Nephron progenitor cell (in vitro differentiated cells): ENCODE measurements around the gene ITGAV.

Experiments
- DNase-seq: peaks from one replicate; pipeline ENCODE4 v3.0.0; 2021
- H3K27ac Mint-ChIP-seq: 2 replicates; pipeline ENCODE4 v1.8.0; 2021; ENCODE audit warnings: mild to moderate bottlenecking, moderate library complexity, mixed read lengths
- H3K27me3 Mint-ChIP-seq: 2 replicates; pipeline ENCODE4 v1.8.0; 2021; ENCODE audit warnings: mild to moderate bottlenecking, low read depth, mixed read lengths; ENCODE audit not compliant: poor library complexity
- H3K36me3 Mint-ChIP-seq: 2 replicates; pipeline ENCODE4 v1.8.0; 2021; ENCODE audit warnings: low read depth, mixed read lengths
- H3K4me1 Mint-ChIP-seq: 2 replicates; pipeline ENCODE4 v1.8.0; 2021; ENCODE audit warnings: mixed read lengths
- H3K4me3 Mint-ChIP-seq: 2 replicates; pipeline ENCODE4 v1.8.0; 2021; ENCODE audit warnings: mild to moderate bottlenecking, moderate library complexity, mixed read lengths
- H3K9me3 Mint-ChIP-seq: 2 replicates; pipeline ENCODE4 v1.8.0; 2021; ENCODE audit warnings: mild to moderate bottlenecking, moderate library complexity, mixed read lengths
- CTCF ChIP-seq: fragments of 200-600 bp; sonication (generic); IDR thresholded peaks from 2 replicates; pipeline ENCODE4 v1.5.0; 2021; ENCODE audit warnings: antibody characterized with exemption

Gene ITGAV

DNA sequence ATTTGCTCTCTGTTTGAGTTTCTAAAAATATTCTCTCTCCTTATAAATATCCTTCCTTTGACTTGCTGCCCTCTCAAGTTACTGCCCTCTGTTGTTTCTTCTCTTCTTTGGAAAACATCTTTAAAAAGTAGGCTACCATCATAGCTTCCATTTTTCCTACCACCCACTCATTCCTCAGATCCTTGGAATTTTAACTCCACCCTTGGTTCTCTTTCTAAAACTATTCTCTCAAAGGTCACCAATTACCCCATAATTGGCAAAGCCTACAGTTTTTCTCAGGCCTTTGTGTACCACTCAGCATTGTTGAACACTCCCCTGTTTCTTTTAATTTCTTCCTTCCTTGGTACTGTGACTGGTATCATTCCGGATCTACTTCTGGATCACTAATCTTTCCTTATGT lies 43.0 kb upstream of the ITGAV start:
- no peaks in the 10 kb centered on the region for H3K4me1 Mint-ChIP-seq
- no peak overlapping the region for H3K4me3 Mint-ChIP-seq
- no peaks in the 10 kb centered on the region for H3K9me3 Mint-ChIP-seq
- no peak overlapping the region for H3K27ac Mint-ChIP-seq
- TF ChIP-seq CTCF: no peak
- no peaks in the 10 kb centered on the region for H3K27me3 Mint-ChIP-seq
- DNase-seq: no peak
- H3K36me3 Mint-ChIP-seq: no peaks in the 10 kb centered on the region

DNA sequence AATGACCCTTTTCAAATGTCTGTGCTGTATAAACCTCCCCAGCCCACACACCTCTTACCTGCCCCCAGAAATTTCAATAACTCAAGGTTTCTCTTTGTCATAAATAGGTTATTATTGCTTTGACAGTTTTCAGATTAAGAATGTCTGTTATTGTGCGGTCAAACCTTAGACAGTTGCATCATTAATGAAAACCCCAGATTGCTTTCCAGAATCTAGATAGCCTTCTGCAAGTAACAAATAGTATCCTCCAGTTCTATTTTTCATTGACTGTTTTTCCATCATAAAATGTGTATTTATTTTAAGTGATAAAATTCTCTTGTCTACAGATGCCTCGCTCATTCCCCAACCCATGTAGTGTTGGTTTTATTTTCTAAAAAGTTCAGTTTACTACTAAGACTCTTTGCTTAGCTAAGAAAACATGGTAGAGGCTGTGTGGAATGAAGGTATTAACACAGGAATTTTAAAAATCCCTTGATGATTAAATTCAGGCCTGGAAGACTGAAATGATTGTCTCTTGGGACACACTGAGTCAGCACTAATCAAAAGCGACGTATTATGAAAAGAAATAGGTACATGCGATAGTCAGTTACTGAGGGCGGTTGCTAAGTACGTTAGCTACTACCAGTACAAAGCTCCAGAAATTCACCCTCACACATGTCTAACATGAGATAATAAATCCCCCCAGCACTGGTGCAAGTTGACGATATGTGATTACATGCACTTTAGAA lies 38.4 kb upstream of the ITGAV start:
- Mint-ChIP-seq H3K27me3 (no peaks in the 10 kb centered on the region), H3K4me1 (no peaks in the 10 kb centered on the region), H3K36me3 (no peaks in the 10 kb centered on the region), H3K4me3 (no peak overlapping the region), H3K9me3 (no peaks in the 10 kb centered on the region), H3K27ac (no peak overlapping the region)
- no peak for DNase-seq
- TF ChIP-seq CTCF: no peak

- no peaks in the 10 kb centered on the region for H3K4me1 Mint-ChIP-seq
- no peak for TF ChIP-seq CTCF
Measured at GRCh38 chr2:186554429-186554828, 35.4 kb upstream of the ITGAV start.

DNA sequence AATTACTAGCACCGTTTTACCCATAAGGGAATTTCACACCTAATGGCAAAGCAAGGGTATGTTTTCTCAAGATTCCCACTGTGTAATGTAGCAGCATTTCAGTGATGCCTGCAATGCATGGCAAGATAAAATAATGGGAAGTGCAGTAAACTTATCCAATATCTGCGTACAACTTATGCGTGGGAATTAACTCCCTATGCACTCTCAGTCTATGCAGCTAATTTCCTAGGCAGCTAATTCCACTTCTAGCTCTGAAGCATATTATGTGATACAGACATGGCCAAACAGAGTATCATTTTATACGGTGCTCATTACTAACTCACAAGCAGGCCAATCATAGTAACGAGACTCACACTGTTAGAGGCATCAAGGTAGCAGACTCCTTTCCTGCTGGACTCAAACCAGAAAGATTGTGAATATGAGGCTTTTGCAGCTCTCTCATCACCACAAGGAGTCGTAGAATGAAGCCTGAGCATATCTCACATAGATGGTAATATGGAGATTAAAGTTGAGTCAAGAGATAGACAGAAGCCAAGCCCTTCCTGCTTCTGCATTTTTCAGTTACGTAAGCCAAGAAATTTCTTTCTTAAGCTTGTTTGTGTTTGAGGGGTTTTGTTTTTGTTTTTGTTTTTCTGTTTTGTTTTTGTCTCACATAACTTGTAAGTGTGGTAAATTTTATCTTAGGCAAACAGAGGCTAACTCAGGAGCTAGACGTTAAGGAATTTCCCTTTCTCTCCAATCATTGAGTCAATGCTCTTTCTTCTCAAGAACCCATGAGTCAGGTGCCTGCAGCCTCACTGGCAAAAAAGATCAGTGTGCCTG lies 34.8 kb upstream of the ITGAV start:
- no peak overlapping the region for H3K27ac Mint-ChIP-seq
- H3K4me3 Mint-ChIP-seq: no peak overlapping the region
- no peaks in the 10 kb centered on the region for H3K9me3 Mint-ChIP-seq
- no peak for TF ChIP-seq CTCF
- H3K36me3 Mint-ChIP-seq: no peaks in the 10 kb centered on the region
- no peaks in the 10 kb centered on the region for H3K27me3 Mint-ChIP-seq
- no peaks in the 10 kb centered on the region for H3K4me1 Mint-ChIP-seq
- DNase-seq: no peak

More at GRCh38 chr2:186554429-186554828, 35.4 kb upstream of the ITGAV start:
- Mint-ChIP-seq H3K4me3 (no peak overlapping the region), H3K27me3 (no peaks in the 10 kb centered on the region), H3K9me3 (no peaks in the 10 kb centered on the region), H3K27ac (no peak overlapping the region), H3K36me3 (no peaks in the 10 kb centered on the region)
- DNase-seq: no peak

DNA sequence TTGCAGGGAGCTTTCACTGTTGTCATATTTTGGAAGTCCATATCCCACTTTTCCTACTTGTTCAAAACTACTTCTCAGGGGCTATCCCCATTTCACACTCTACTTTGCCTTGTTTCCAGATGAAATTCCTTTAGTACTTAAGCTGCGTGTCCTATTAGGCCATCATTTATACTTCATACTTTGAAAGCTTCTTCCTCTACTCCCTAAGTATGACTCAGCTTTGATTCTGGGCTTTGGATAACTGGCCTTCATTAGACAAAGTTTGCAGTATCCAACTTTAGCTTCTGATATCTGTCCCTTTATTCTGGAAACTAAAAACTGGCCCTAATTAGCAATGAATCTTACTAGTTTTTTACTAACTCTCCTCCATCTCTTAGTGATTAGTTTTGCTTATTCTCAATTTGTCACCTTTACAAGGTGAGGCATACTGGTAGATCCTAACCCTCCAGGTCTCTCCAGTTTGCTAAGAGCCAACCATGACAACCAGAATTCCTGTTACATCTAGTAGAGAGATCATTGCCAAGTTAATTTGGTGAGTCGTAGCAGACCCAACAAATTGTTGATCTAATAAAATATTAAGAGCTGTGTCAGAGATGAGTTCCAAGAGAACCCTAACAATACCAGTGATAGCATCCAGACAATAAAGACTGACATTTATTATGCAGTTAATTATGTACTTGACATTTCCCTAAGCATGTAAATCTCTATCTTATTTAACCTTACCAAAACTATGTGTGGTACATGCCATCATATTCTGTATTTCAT lies 31.2 kb upstream of the ITGAV start:
- no peak overlapping the region for H3K4me3 Mint-ChIP-seq
- no peak for DNase-seq
- peaks cover 20% of the 10 kb centered on the region for H3K9me3 Mint-ChIP-seq
- H3K27me3 Mint-ChIP-seq: no peaks in the 10 kb centered on the region
- H3K4me1 Mint-ChIP-seq: peaks cover 13% of the 10 kb centered on the region
- no peak overlapping the region for H3K27ac Mint-ChIP-seq
- peaks cover 8% of the 10 kb centered on the region for H3K36me3 Mint-ChIP-seq
- TF ChIP-seq CTCF: no peak
